ENCODE results near the gene PSMC3. TPM values are rescaled to one million over a fixed set of nuclear protein-coding genes. Genes with fewer than 3 reads are reported as not detected.
A peak's percentile ranks its signal among the peaks of the same experiment; 100 is the strongest.

Gene PSMC3
- total and polyA plus RNA-seq, 2 experiments from 2014 or later, result 103 to 142 TPM

- Histone ChIP-seq H3K9me2 (replicated peaks; ENCODE audit: insufficient read depth) (no peaks in the 10 kb centered on the region), H2AFZ (no peak overlapping the region), H3K9me3 (ENCODE audit: low read depth) (no peaks in the 10 kb centered on the region), H3K4me3 (no peak overlapping the region), H3K79me2 (peaks cover 18% of the 10 kb centered on the region), H3K4me2 (no peak overlapping the region), H3K36me3 (replicated peaks; ENCODE audit: insufficient read depth, low read depth) (no peaks in the 10 kb centered on the region), H4K20me1 (ENCODE audit: insufficient read depth, poor library complexity, severe bottlenecking) (no peaks in the 10 kb centered on the region), H3K27ac (no peak overlapping the region), H3K4me1 (ENCODE audit: insufficient read depth) (peaks cover 26% of the 10 kb centered on the region), H3K27me3 (no peaks in the 10 kb centered on the region)
- TF ChIP-seq EZH2phosphoT487 (IDR thresholded peaks at IDR 0.05; ENCODE audit: low read depth, severe bottlenecking, unreplicated experiment), result no peak
- no peak for TF ChIP-seq CTCF (IDR thresholded peaks at IDR 0.05; ENCODE audit: poor library complexity)
- TF ChIP-seq EZH2 (IDR thresholded peaks at IDR 0.05; ENCODE audit: borderline replicate concordance), result no peak
- no peak for DNase-seq (ENCODE audit: low spot score)
- 90% methylated on average over 13 of the region's 13 CpGs for WGBS (ENCODE audit: low lambda C conversion rate, missing lambda C conversion rate)
Observed at GRCh38 chr11:47413351-47413750, 12.9 kb downstream of the PSMC3 start.

GRCh38 chr11:47411884-47412746 is 14.1 kb downstream of the PSMC3 start:
- WGBS (ENCODE audit: low lambda C conversion rate, missing lambda C conversion rate), result 88% methylated on average over 12 of the region's 12 CpGs
- Histone ChIP-seq H3K9me2 (replicated peaks; ENCODE audit: insufficient read depth) (no peaks in the 10 kb centered on the region), H3K79me2 (peaks cover 18% of the 10 kb centered on the region), H3K4me3 (no peak overlapping the region), H2AFZ (no peak overlapping the region), H3K4me2 (no peak overlapping the region), H3K27ac (no peak overlapping the region), H3K36me3 (replicated peaks; ENCODE audit: insufficient read depth, low read depth) (no peaks in the 10 kb centered on the region), H3K4me1 (ENCODE audit: insufficient read depth) (peaks cover 31% of the 10 kb centered on the region), H4K20me1 (ENCODE audit: insufficient read depth, poor library complexity, severe bottlenecking) (no peaks in the 10 kb centered on the region), H3K9me3 (ENCODE audit: low read depth) (no peaks in the 10 kb centered on the region), H3K27me3 (no peaks in the 10 kb centered on the region)
- peak; percentile 63 for DNase-seq (ENCODE audit: low spot score)
- TF ChIP-seq CTCF (IDR thresholded peaks at IDR 0.05; ENCODE audit: poor library complexity), result peak; percentile 53
- TF ChIP-seq EZH2 (IDR thresholded peaks at IDR 0.05; ENCODE audit: borderline replicate concordance), result no peak

GRCh38 chr11:47410370-47411264 is 15.6 kb downstream of the PSMC3 start:
- Histone ChIP-seq H3K9me2 (replicated peaks; ENCODE audit: insufficient read depth) (no peaks in the 10 kb centered on the region), H3K4me3 (no peak overlapping the region), H3K79me2 (peaks cover 18% of the 10 kb centered on the region), H3K36me3 (replicated peaks; ENCODE audit: insufficient read depth, low read depth) (no peaks in the 10 kb centered on the region), H2AFZ (no peak overlapping the region), H3K27me3 (no peaks in the 10 kb centered on the region), H3K4me2 (peak overlapping the region; percentile 97), H3K9me3 (ENCODE audit: low read depth) (no peaks in the 10 kb centered on the region), H3K27ac (no peak overlapping the region), H3K4me1 (ENCODE audit: insufficient read depth) (peaks cover 24% of the 10 kb centered on the region), H4K20me1 (ENCODE audit: insufficient read depth, poor library complexity, severe bottlenecking) (no peaks in the 10 kb centered on the region)
- TF ChIP-seq EZH2phosphoT487 (IDR thresholded peaks at IDR 0.05; ENCODE audit: low read depth, severe bottlenecking, unreplicated experiment) (no peak), CTCF (IDR thresholded peaks at IDR 0.05; ENCODE audit: poor library complexity) (no peak), EZH2 (IDR thresholded peaks at IDR 0.05; ENCODE audit: borderline replicate concordance) (no peak)
- no peak for DNase-seq (ENCODE audit: low spot score)
- 94% methylated on average over 12 of the region's 12 CpGs for WGBS (ENCODE audit: low lambda C conversion rate, missing lambda C conversion rate)
